ELR (cell line): ENCODE measurements around the gene ABLIM2.
"Not testable (repeated sequence)": the region's sequence is repeated elsewhere in the genome, so short reads cannot be mapped to it uniquely, and the experiment has no call there.

Source experiments
- DNase-seq: peaks from one replicate; pipeline ENCODE4 v3.0.0-alpha.2; 2015; ENCODE audit warnings: low read depth

Gene ABLIM2

GRCh38 chr4:7933651-7934510, 224.7 kb downstream of the ABLIM2 start:
- DNase-seq = peak; percentile 39

DNA sequence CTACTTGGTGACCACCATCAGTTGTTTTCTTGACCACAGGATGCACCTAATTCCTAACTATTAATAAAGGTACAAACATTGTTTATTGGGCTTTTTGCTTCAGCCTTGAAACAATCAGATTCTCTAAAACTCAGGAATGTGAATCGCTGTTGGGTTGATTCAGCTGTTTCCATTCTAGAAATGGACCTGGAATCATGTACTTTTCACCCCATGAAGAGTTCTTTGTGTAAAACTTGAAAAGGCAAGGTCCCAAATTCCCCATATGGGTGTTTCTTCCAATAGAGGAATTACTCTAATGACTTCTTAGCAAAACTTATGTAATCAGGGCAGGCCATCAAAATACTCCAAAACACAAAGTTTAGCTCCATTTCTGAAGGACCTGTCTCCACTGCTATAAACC, 226.3 kb downstream of the ABLIM2 start:
- DNase-seq = no peak

- DNase-seq = peak; percentile 45
These were observed 229.3 kb downstream of the ABLIM2 start for GRCh38 chr4:7929118-7929951.

DNA sequence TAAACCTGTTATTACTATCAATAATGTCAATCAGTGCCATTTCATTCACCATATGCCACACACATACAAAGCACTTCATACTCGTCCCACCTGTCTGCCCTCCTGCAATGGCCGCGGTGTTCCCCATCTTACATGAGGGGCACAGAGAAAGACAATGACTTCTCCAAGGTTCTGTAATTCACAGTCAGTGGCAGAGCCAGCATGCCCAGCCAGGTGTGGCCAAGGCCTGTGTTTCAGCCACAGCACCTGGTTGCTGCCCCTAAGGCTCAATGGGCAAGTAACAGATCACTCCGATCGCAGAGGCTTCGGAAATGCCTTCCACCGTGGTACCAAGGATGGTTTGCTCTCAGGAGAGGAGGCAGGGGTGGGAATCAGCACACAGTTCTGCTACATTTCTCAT, 229.9 kb downstream of the ABLIM2 start:
- no peak for DNase-seq

DNA sequence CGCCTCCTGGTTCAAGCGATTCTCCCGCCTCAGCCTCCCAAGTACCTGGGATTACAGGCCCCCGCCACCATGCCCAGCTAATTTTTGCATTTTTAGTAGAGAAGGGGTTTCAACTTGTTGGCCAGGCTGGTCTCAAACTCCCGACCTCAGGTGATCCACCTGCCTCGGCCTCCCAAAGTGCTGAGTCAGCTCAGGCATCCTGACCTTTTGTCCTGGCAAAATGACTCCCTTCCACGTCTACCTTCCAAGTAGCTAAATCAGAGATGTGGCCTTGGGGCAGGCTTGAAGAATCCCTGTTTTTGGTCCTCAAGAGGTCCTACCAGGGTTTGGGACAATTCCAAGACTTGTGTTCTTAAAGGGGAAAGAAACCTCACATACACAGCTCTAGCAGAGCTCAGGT, 231.8 kb downstream of the ABLIM2 start:
- no peak for DNase-seq

DNA sequence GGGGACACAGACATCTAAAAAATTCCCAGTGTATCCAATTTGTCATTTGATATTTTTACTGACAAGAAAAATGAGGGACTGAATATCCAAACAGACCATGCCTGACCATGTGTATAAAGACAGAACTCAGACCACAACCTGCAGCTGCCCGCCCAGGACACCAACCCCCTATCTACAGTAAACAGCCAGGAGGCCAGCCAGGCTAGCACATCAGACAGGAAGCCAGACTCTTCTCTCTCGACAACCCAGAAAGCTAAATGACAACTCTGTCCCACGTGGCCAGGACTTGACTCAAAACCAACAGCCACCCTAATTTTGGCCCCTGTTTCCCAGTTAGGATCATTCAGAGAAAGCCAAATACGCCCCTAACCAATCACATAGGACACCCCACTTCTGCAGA, 234.0 kb downstream of the ABLIM2 start:
- DNase-seq = no peak

DNA sequence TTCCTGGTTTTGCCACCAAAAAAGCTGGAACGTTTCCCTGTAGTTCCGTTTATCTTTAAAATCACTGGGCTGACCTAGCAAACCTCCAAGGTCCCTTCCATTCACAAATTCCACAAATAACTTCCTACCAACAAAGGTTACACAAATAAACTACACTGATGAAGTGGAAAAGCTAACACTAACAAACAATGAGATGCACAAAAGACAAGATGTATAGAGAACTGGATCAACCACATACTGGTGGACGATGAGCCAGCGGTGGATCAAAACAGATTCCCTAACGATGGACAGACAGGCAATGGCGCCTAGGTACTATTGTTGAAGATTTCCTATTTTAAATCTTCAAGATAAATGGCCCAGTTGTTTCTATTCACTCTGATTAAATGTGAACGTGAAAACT, 234.4 kb downstream of the ABLIM2 start:
- DNase-seq = peak; percentile 38

DNA sequence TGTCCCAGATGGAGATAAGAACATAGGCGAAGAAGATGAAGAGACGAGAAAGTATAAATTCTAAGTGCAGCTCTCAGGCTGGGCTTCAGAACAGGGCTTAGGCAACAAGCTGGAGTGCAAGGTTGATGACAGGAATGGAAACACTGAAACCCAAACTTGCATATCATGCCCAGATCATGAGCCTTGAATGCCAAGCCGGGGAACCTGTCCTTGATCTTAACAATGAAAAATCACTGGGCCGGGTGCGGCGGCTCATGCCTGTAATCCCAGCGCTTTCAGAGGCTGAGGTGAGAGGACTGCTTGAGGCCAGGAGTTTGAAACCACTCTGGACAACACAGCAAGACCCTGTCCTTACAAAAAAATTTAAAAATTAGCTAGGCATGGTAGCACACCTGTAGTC, 236.1 kb downstream of the ABLIM2 start:
- no peak for DNase-seq

DNA sequence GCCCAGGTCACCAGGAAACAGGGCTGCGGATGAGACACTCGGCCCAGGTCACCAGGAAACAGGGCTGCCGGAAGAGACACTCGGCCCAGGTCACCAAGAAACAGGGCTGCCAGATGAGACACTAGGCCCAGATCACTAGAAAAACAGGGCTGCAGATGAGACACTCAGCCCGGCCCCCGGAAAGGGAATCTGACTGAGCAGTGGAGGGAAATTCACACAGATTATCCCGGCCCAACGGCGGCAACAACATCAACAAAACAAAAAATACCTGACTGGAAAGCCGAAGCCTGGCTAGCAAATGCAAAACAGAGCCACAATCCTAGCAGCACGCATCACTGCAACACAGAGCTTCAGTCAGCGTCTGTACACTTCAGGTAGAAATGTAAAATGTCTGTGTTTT, 239.6 kb downstream of the ABLIM2 start:
- no peak for DNase-seq

- DNase-seq = not testable (repeated sequence)
These were observed 240.4 kb downstream of the ABLIM2 start for GRCh38 chr4:7918187-7918586.

GRCh38 chr4:7917669-7918068, 240.9 kb downstream of the ABLIM2 start:
- no peak for DNase-seq

DNA sequence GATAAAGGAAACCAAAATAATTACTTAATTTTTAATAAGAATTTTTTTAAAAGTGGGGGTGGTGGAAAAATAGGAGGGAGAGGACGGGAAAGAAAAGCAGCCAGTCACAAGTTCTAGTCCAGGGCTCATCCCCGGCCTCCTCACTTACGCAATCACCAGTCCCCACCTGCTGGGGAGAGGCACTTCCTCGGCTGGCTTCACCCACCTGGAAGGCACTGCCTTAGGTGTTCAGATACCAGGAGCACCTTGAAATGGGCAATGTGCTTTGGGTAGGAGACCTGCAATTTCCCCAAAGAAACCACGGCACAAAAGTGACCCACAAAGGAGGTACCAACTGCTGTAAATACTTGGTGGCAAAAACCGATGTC, 242.8 kb downstream of the ABLIM2 start:
- DNase-seq = no peak
